RWPE2 (cell line): Measurements from ENCODE around the gene NPFFR1.
A peak's percentile ranks its signal among the peaks of the same experiment; 100 is the strongest.

Experiments used
- ATAC-seq: fragments of 200-7000 bp; cut with Tn5 transposase; 3 replicates; pipeline ENCODE4 v1.9.1; 2021; ENCODE audit warnings: low read depth
- DNase-seq: peaks from one replicate; pipeline ENCODE4 v3.0.0-alpha.2; 2020; ENCODE audit warnings: low spot score
- H3K27ac ChIP-seq: fragments of 450-650 bp; 2 replicates; pipeline ENCODE4 v1.5.1; 2017; ENCODE audit warnings: mild to moderate bottlenecking; ENCODE audit not compliant: poor library complexity, severe bottlenecking
- H3K27me3 ChIP-seq: fragments of 250-450 bp; sonication (Bioruptor Pico); 2 replicates; pipeline ENCODE4 v1.5.1; 2021; ENCODE audit warnings: mild to moderate bottlenecking, moderate library complexity; ENCODE audit not compliant: insufficient read depth, poor library complexity, severe bottlenecking
- H3K36me3 ChIP-seq: fragments of 250-450 bp; sonication (Bioruptor Pico); 2 replicates; pipeline ENCODE4 v1.5.1; 2020; ENCODE audit warnings: low read depth, mild to moderate bottlenecking, moderate library complexity
- H3K4me1 ChIP-seq: fragments of 250-450 bp; sonication (Bioruptor Pico); 2 replicates; pipeline ENCODE4 v1.5.1; 2021; ENCODE audit warnings: mild to moderate bottlenecking, moderate library complexity; ENCODE audit not compliant: insufficient read depth, poor library complexity, severe bottlenecking
- H3K4me3 ChIP-seq: fragments of 250-450 bp; sonication (Bioruptor Pico); 2 replicates; pipeline ENCODE4 v1.5.1; 2021; ENCODE audit warnings: mild to moderate bottlenecking, moderate library complexity; ENCODE audit not compliant: severe bottlenecking
- H3K9me3 ChIP-seq: fragments of 250-450 bp; sonication (Bioruptor Pico); 2 replicates; pipeline ENCODE4 v1.5.1; 2021; ENCODE audit warnings: mild to moderate bottlenecking, moderate library complexity; ENCODE audit not compliant: severe bottlenecking
- TF ChIP-seq, protein P1 (sequence below): fragments of 450-650 bp; IDR thresholded peaks from one replicate; pipeline ENCODE4 v1.5.1; 2017; ENCODE audit warnings: mild to moderate bottlenecking, moderate library complexity; ENCODE audit not compliant: poor library complexity, severe bottlenecking

NPFFR1 gene

DNA sequence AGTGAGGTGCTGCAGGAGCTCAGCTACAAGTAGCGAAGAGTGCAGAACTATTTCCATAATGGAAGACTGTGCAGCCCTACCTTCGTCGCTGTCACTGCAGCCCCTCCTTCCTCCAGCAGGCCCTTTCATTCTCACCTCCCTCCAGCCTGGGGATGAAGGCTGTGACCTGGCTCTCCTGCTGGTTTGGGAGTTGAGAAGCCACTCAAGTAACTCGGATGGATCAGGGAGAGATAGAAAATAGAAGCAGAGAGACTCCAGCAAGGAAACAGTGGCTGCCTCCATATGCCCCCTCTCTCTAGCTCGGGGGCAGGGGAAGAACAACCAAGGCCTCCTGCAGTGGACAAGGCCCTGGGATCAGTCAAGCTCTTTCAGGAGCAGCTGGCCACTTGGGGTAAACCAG, 37.4 kb upstream of the NPFFR1 start:
- ATAC-seq (no peak), DNase-seq (peak; percentile 23)
- no peak overlapping the region for H3K27ac ChIP-seq
- no peaks in the 10 kb centered on the region for H3K4me1 ChIP-seq
- H3K36me3 ChIP-seq = no peaks in the 10 kb centered on the region
- H3K4me3 ChIP-seq = no peak overlapping the region
- H3K27me3 ChIP-seq = no peaks in the 10 kb centered on the region
- TF ChIP-seq, protein P1, sequence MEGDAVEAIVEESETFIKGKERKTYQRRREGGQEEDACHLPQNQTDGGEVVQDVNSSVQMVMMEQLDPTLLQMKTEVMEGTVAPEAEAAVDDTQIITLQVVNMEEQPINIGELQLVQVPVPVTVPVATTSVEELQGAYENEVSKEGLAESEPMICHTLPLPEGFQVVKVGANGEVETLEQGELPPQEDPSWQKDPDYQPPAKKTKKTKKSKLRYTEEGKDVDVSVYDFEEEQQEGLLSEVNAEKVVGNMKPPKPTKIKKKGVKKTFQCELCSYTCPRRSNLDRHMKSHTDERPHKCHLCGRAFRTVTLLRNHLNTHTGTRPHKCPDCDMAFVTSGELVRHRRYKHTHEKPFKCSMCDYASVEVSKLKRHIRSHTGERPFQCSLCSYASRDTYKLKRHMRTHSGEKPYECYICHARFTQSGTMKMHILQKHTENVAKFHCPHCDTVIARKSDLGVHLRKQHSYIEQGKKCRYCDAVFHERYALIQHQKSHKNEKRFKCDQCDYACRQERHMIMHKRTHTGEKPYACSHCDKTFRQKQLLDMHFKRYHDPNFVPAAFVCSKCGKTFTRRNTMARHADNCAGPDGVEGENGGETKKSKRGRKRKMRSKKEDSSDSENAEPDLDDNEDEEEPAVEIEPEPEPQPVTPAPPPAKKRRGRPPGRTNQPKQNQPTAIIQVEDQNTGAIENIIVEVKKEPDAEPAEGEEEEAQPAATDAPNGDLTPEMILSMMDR = no peak
- H3K9me3 ChIP-seq = no peaks in the 10 kb centered on the region

DNA sequence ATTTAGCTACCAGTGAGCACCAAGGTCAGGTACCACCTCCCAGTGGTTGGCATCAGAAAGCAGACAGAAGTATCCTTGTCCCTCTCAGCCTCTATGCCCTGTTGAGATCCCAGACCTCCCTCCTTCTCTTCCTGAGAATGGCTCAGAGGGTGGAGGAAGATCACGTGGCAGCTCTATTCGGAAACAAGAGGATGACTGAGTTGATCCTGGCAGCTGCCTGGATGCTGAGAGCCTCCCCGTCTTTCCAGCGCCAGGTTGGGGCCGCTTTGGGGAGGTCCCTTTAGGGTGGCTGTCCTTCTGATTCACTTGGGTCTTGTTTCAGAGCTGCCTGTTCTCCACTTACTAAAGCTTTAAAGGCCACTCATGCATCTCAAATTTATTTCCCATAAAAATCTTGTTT, 36.9 kb upstream of the NPFFR1 start:
- TF ChIP-seq, protein P1 = no peak
- no peaks in the 10 kb centered on the region for H3K27me3 ChIP-seq
- DNase-seq (peak; percentile 20), ATAC-seq (no peak)
- H3K4me3 ChIP-seq = no peak overlapping the region
- H3K36me3 ChIP-seq = no peaks in the 10 kb centered on the region
- H3K9me3 ChIP-seq = no peaks in the 10 kb centered on the region
- H3K27ac ChIP-seq = no peak overlapping the region
- H3K4me1 ChIP-seq = no peaks in the 10 kb centered on the region

DNA sequence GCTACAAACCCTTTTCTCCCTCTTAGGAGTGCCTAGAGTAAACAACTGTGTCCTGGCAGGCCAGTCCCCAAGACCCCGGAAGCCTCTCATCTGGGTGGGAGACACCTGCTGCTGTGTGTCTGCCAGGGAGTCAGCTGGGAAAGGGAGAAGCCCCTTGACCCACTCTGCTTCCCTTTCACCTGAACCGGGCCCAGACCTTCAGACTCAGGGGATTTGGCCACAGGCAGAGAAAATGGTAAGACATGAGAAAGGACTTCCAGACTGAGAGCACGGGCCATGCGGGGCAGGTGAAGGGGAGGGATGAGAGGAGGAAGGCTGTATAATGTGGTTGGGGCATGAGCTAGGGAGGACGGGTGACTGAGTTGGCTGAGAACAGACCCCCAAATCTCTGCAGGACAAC, 36.0 kb upstream of the NPFFR1 start:
- ATAC-seq (no peak), DNase-seq (no peak)
- H3K4me3 ChIP-seq = no peak overlapping the region
- H3K36me3 ChIP-seq = no peaks in the 10 kb centered on the region
- TF ChIP-seq, protein P1 = no peak
- H3K4me1 ChIP-seq = no peaks in the 10 kb centered on the region
- no peak overlapping the region for H3K27ac ChIP-seq
- H3K27me3 ChIP-seq = no peaks in the 10 kb centered on the region
- H3K9me3 ChIP-seq = no peaks in the 10 kb centered on the region

DNA sequence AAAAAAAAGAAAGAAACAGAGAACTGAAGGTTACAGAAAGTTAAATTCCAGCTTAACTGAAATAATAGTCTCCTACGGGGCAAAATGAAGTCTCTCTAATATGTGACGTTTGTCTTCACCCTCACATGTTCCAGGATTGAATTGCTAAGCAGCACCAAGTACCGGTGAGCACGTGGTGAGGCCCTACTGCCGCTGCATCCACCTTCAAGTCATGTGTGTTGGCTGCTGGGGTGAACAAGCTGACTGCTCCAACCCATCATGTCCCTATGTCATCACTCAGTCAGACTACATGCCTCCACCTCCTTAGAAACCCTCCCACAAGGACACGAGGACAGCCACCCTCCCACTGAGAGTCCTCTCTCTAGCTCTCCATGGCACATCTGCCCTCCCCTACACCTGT, 35.4 kb upstream of the NPFFR1 start:
- Histone ChIP-seq H3K36me3 (no peaks in the 10 kb centered on the region), H3K4me1 (no peaks in the 10 kb centered on the region), H3K27ac (no peak overlapping the region), H3K27me3 (no peaks in the 10 kb centered on the region), H3K4me3 (no peak overlapping the region), H3K9me3 (no peaks in the 10 kb centered on the region)
- TF ChIP-seq, protein P1 = no peak
- ATAC-seq = no peak
- DNase-seq = no peak

DNA sequence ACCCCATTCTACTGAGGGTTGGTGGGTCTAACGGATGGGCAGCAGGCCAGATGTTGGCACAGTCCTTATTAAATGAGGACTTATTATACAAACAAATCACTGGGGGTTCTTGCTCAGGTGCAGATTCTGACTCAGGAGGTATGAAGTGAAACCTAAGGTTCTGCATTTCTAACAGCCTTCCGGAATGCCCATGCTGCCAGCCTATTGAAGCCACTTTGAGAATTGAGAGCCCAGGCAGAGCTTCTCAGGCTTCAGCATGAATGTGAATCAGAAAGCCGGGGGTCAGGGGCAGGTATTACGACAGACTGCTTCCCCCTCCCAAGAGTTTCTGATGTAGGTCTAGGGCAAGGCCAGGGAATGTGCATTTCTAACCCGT, 34.1 kb upstream of the NPFFR1 start:
- H3K4me3 ChIP-seq = no peak overlapping the region
- H3K27ac ChIP-seq = no peak overlapping the region
- H3K9me3 ChIP-seq = no peaks in the 10 kb centered on the region
- no peaks in the 10 kb centered on the region for H3K36me3 ChIP-seq
- TF ChIP-seq, protein P1 = no peak
- no peak for ATAC-seq
- no peaks in the 10 kb centered on the region for H3K27me3 ChIP-seq
- no peak for DNase-seq
- H3K4me1 ChIP-seq = no peaks in the 10 kb centered on the region
